Small intestine (tissue), 7 donors: ENCODE results near the gene BANF2. TPM values are rescaled to one million over a fixed set of nuclear protein-coding genes. Genes with fewer than 3 reads are reported as not detected.

Experiments
- DNase-seq, 2 donors: peaks; one replicate each; pipeline versions ENCODE4 v3.0.0 to v3.0.0-alpha.2; 2013
- FAIRE-seq: peaks from 2 replicates; lab custom pipeline; 2012; peaks lifted over from hg19 to GRCh38; lab: Jason Lieb, UNC
- H3K27ac ChIP-seq, 3 donors: one replicate each; pipeline ENCODE4 v1.5.1; 2013; ENCODE audit warnings: low read length in 2 of 3, mild to moderate bottlenecking in 2 of 3, control low read depth in 1 of 3, inconsistent platforms in 1 of 3, low read depth in 1 of 3, moderate library complexity in 1 of 3
- H3K27me3 ChIP-seq, 3 donors: one replicate each; pipeline ENCODE4 v1.6.1; 2013; ENCODE audit warnings: low read length in 3 of 3, inconsistent platforms in 1 of 3; ENCODE audit not compliant: control insufficient read depth in 3 of 3, insufficient read depth in 3 of 3
- H3K36me3 ChIP-seq, 3 donors: one replicate each; pipeline ENCODE4 v1.6.1; 2013; ENCODE audit warnings: low read length in 3 of 3, inconsistent platforms in 1 of 3, low read depth in 1 of 3, mild to moderate bottlenecking in 1 of 3, moderate library complexity in 1 of 3; ENCODE audit not compliant: control insufficient read depth in 3 of 3, insufficient read depth in 2 of 3
- H3K4me1 ChIP-seq, 3 donors: one replicate each; pipeline ENCODE4 v1.6.1; 2013; ENCODE audit warnings: low read length in 2 of 3, inconsistent platforms in 1 of 3, low read depth in 1 of 3, mild to moderate bottlenecking in 1 of 3, moderate library complexity in 1 of 3; ENCODE audit not compliant: control insufficient read depth in 3 of 3, insufficient read depth in 2 of 3
- H3K4me3 ChIP-seq, 3 donors: one replicate each; pipeline ENCODE4 v1.5.1; 2013; ENCODE audit warnings: low read length in 3 of 3, control low read depth in 1 of 3, inconsistent platforms in 1 of 3, low read depth in 1 of 3, mild to moderate bottlenecking in 1 of 3, moderate library complexity in 1 of 3
- H3K9me3 ChIP-seq, 2 donors: one replicate each; pipeline ENCODE4 v1.6.1; 2013; ENCODE audit warnings: low read depth in 1 of 2, low read length in 1 of 2; ENCODE audit not compliant: control insufficient read depth in 2 of 2, insufficient read depth in 1 of 2
- WGBS, 3 donors: extraction: QIAGEN DNeasy Blood & Tissue Kit; methylation state at CpG; one replicate each; pipeline ENCODE4 v1.1.7; 2013; 5-methylcytosine and 5-hydroxymethylcytosine counted together
- polyA plus RNA-seq, 4 donors: library from polyadenylated mRNA; stranded (reverse) in 3 of 4; unstranded in 1 of 4; fragments of 200-250 nt in 3 of 4; fragments of 120-200 nt in 1 of 4; gene quantifications; one replicate each; pipeline versions ENCODE4 v1.2.1 to v1.2.3, GENCODE V29; 2013
- donor health status: healthy with polysubstance abuse.
- donor health status: control.
- donor health status: control.
- donor health status: Bipolar disorder and iron deficiency.
- donor health status: healthy.

BANF2 gene
- polyA plus RNA-seq, 4 donors, result not detected

DNA sequence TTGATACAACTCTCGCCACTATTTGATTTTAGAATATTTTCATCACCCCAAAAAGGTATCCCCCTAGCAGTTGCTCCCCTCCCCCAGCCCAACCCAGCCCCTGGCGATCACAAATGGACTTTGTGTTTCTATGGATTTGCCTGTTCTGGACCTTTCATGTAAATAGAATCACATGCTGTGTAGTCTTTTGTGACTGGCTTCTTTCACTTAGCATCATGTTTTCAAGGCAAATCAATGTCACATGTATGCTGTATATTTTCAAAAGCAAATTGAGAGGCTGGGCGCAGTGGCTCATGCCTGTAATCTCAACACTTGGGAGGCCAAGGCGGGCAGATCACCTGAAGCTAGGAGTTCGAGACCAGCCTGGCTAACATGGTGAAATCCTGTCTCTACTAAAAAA, 48.5 kb downstream of the BANF2 start:
- H3K4me3 ChIP-seq, result no peak overlapping the region
- WGBS, 3 donors, result 85 to 88% (median 85%) methylated on average over 5 of the region's 5 CpGs
- FAIRE-seq (no peak), DNase-seq (no peak)
- H3K4me1 ChIP-seq, result no peaks in the 10 kb centered on the region
- no peak overlapping the region for H3K27ac ChIP-seq
- H3K9me3 ChIP-seq, result no peaks in the 10 kb centered on the region
- H3K27me3 ChIP-seq, result peaks cover 0 to 3% (median 0%) of the 10 kb centered on the region in 3 donors
- H3K36me3 ChIP-seq, result no peaks in the 10 kb centered on the region

DNA sequence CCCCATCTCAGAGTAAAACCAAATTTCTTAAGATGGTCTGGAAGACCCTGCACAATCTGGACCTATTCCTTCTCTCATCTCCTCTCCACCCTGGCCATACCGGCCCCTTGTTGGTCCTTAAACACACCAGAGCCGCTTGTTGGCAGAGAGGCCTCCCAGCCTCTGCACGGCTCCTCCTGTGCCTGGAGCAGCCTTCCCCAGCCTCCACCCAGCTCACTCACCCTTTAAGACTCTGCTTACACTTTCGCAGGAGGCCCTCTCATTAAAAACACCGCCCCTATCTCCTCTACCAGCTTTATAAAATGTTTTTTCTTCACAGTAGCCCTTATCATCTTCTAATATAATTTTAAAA, 49.8 kb downstream of the BANF2 start:
- no peak overlapping the region for H3K27ac ChIP-seq
- DNase-seq (no peak), FAIRE-seq (no peak)
- peaks cover 0 to 2% of the 10 kb centered on the region in 2 donors for H3K9me3 ChIP-seq
- H3K4me3 ChIP-seq, result no peak overlapping the region
- 54 to 81% (median 69%) methylated on average over 5 of the region's 5 CpGs for WGBS, 3 donors
- no peaks in the 10 kb centered on the region for H3K4me1 ChIP-seq
- peaks cover 0 to 3% (median 0%) of the 10 kb centered on the region in 3 donors for H3K27me3 ChIP-seq
- H3K36me3 ChIP-seq, result no peaks in the 10 kb centered on the region

DNA sequence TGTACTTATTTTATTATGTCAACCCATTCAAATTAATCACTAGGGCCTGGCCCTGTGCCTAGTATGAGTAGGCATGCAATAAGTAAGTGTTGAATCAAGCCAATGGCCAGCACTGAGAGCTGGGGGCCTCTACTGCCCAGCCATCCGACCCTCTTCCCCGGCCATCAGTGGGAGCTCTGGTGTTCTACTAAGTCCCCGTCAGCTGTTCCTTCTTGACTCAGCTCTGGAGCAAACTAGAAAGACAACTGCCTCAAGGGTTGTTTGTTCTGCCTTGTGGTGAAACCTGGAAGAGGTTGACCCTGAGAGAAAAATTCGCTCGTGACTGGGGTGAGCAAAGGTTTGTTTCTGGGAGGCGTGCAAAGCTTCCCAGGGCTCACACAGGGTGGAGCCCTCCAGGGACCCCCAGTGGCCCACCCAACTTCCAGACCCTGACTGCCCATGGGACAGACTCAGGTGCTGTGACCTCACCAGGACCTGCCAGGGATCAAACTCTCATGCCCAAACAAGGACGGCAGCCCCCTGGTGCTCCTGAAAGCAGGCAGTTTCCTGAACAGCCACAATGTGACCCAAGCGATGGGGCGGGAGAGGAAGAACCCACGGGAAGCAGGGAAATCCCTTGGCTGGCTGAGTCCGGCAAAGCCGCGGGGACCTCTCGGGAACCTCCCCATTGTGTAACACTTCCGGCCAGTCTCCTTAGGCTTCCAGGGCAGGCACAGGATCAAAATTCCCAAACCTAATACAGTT, 50.4 kb downstream of the BANF2 start:
- peaks cover 0 to 2% of the 10 kb centered on the region in 2 donors for H3K9me3 ChIP-seq
- H3K4me3 ChIP-seq, result no peak overlapping the region
- no peaks in the 10 kb centered on the region for H3K4me1 ChIP-seq
- no peak overlapping the region for H3K27ac ChIP-seq
- H3K36me3 ChIP-seq, result no peaks in the 10 kb centered on the region
- DNase-seq, result no peak
- H3K27me3 ChIP-seq, result peaks cover 0 to 3% (median 0%) of the 10 kb centered on the region in 3 donors
- FAIRE-seq, result no peak
- 73 to 86% (median 78%) methylated on average over 15 of the region's 15 CpGs for WGBS, 3 donors

DNA sequence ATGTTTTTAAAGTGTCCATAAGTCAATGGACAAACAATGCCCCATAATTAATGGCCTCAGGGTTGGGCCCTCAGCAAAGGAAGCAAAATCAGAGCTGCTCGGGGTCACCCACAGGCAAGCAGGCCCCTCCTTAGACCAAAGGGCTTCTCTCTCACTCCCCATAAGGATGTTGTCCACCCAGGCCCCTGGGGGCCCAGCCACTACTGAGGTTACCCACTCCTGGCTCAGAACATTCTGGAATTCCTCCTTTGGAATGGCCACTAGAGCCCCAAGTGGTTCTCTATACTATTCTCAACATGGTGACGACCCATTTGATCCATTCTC, 50.9 kb downstream of the BANF2 start:
- no peak overlapping the region for H3K4me3 ChIP-seq
- WGBS, 3 donors, result 67 to 88% (median 74%) methylated on average over 2 of the region's 2 CpGs
- FAIRE-seq (no peak), DNase-seq (no peak)
- H3K27me3 ChIP-seq, result peaks cover 0 to 3% (median 0%) of the 10 kb centered on the region in 3 donors
- H3K36me3 ChIP-seq, result no peaks in the 10 kb centered on the region
- H3K9me3 ChIP-seq, result peaks cover 0 to 2% of the 10 kb centered on the region in 2 donors
- no peaks in the 10 kb centered on the region for H3K4me1 ChIP-seq
- peak overlapping the region in 1 of 3 donors; percentile 32 for H3K27ac ChIP-seq

DNA sequence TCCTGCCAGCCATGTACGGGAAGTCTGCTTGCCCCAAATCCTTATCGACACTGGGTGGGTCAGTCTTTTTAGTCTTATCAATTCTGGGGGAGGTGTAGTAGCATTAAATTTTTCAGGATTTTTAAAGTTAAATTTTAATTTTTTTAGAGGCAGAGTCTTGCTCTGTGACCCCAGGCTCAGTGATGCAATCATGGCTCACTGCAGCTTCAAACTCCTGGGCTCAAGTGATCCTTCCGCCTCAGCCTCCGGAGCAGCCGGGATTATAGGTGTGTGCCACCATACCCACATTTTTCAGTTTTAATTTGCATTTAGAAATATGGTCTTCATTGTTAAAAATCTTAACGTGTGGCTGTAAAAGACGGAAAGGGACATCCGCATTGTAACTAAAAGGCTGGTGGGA, 51.9 kb downstream of the BANF2 start:
- no peaks in the 10 kb centered on the region for H3K36me3 ChIP-seq
- peaks cover 0 to 3% (median 0%) of the 10 kb centered on the region in 3 donors for H3K27me3 ChIP-seq
- H3K4me3 ChIP-seq, result no peak overlapping the region
- no peak overlapping the region for H3K27ac ChIP-seq
- H3K9me3 ChIP-seq, result peaks cover 0 to 2% of the 10 kb centered on the region in 2 donors
- no peaks in the 10 kb centered on the region for H3K4me1 ChIP-seq
- DNase-seq (no peak), FAIRE-seq (no peak)
- 91 to 92% (median 91%) methylated on average over 8 of the region's 8 CpGs for WGBS, 3 donors

DNA sequence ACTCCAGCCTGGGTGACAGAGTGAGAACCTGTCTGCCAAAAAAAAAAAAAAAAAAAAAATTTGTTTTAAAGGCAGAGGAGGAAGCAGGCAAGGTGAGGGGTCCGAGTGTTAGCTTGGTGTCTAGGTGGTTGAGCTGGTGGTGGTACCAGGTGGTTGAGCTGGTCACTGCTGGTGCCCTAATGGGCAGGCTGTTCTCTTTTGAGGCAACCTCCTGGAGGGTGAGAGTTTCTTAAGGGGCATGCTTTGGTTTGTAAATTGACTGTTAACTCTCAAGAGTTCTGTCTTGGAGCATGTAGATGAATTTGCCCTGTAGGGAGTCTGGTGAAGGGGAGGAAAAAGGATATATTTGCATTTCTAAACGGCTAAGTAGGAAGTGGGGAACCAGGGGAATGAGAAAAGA, 52.7 kb downstream of the BANF2 start:
- no peak for FAIRE-seq
- no peaks in the 10 kb centered on the region for H3K4me1 ChIP-seq
- WGBS, 3 donors, result 45 to 64% (median 47%) methylated on average over 2 of the region's 2 CpGs

DNA sequence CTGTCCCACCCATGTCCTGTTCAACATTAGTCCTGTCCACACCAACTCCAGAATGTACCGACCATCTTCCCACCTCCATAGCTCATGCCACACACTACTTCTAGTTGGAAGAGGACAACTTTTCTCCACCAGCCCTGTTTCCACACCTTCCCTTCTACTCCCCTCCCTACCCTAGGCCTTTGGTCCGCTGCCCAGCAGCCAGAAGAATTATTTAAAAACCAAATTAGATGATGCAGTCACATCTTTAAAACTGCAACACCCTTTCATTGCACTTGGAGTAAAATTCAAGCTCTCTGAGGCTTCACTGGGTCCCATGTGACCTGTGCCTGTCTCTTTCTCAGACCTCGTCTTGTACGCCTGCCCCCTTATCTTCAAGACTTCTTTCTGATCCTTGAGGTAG, 53.8 kb downstream of the BANF2 start:
- H3K36me3 ChIP-seq, result no peaks in the 10 kb centered on the region
- 89 to 91% (median 89%) methylated on average over 4 of the region's 4 CpGs for WGBS, 3 donors
- H3K4me3 ChIP-seq, result no peak overlapping the region
- DNase-seq (no peak), FAIRE-seq (no peak)
- H3K9me3 ChIP-seq, result peaks cover 0 to 12% of the 10 kb centered on the region in 2 donors
- no peak overlapping the region for H3K27ac ChIP-seq
- no peaks in the 10 kb centered on the region for H3K4me1 ChIP-seq
- peaks cover 0 to 3% (median 0%) of the 10 kb centered on the region in 3 donors for H3K27me3 ChIP-seq

More for the DNA sequence above, 52.7 kb downstream of the BANF2 start:
- H3K4me3 ChIP-seq, result no peak overlapping the region
- H3K27me3 ChIP-seq, result peaks cover 0 to 3% (median 0%) of the 10 kb centered on the region in 3 donors
- H3K27ac ChIP-seq, result no peak overlapping the region
- DNase-seq, result no peak
- H3K9me3 ChIP-seq, result peaks cover 0 to 2% of the 10 kb centered on the region in 2 donors
- H3K36me3 ChIP-seq, result no peaks in the 10 kb centered on the region

DNA sequence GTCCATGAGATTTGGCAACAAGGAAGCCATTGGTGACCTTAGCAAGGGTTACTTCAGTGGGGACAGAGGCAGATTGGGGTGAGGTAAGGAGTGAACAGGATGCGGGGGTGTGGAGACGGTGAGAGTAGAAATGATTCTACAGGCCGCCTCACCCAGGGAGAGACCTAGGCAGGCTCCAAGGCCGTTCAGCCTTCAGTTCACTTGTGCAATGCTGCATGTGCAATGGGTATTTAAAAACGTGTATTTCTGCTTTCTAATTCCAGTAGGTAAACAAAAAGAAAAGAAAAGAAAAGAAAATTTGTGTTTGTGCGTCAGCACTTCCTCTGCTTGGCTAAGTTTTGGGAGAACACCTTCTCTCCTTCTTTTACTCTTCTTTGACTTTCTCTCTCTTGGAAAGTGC, 56.8 kb downstream of the BANF2 start:
- no peak overlapping the region for H3K27ac ChIP-seq
- no peaks in the 10 kb centered on the region for H3K4me1 ChIP-seq
- FAIRE-seq, result no peak
- peaks cover 0 to 3% (median 0%) of the 10 kb centered on the region in 3 donors for H3K27me3 ChIP-seq
- no peak for DNase-seq
- H3K4me3 ChIP-seq, result no peak overlapping the region
- no peaks in the 10 kb centered on the region for H3K36me3 ChIP-seq
- peaks cover 0 to 21% of the 10 kb centered on the region in 2 donors for H3K9me3 ChIP-seq
- 77 to 82% (median 80%) methylated on average over 6 of the region's 6 CpGs for WGBS, 3 donors

DNA sequence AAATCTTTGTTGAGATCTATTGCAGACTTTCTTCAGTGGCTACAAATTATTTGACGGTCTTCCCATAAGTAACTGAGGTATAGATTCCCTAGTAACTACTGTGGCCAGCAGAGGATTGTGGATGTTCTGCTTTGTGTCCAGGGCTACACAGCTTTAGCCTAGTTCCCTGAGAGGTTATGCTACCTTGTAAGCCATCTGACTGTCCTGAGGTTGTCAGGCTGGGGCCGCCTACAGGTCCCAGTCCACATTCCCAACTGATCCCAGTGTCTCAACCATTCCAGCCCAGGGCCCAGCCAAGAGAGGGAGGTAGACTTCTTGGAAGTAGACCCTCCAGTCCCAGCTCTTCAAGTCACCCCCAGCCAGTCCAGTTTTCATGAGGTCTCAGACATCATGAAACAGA, 57.7 kb downstream of the BANF2 start:
- FAIRE-seq (no peak), DNase-seq (no peak)
- Histone ChIP-seq H3K27me3 (peaks cover 0 to 3% (median 0%) of the 10 kb centered on the region in 3 donors), H3K4me1 (no peaks in the 10 kb centered on the region), H3K9me3 (peaks cover 0 to 21% of the 10 kb centered on the region in 2 donors), H3K4me3 (no peak overlapping the region), H3K27ac (no peak overlapping the region), H3K36me3 (no peaks in the 10 kb centered on the region)
- WGBS, 3 donors, result 95 to 97% (median 97%) methylated on average over 2 of the region's 2 CpGs
